GOT3 (cell line): Measurements from ENCODE around the gene ADAMTS15.

Experiments
- DNase-seq: peaks from one replicate; lab custom pipeline; 2025; ENCODE audit warnings: mixed read lengths; lab: John Stamatoyannopoulos, UW

ADAMTS15 gene

GRCh38 chr11:130478881-130479280 lies 30.4 kb downstream of the ADAMTS15 start:
- DNase-seq, result no peak

- no peak for DNase-seq
Observed at GRCh38 chr11:130480186-130480585, 31.7 kb downstream of the ADAMTS15 start.

- no peak for DNase-seq
Observed at GRCh38 chr11:130480711-130481140, 32.3 kb downstream of the ADAMTS15 start.

- DNase-seq, result no peak
Observed at GRCh38 chr11:130483124-130483523, 34.7 kb downstream of the ADAMTS15 start.

GRCh38 chr11:130485983-130486382 lies 37.5 kb downstream of the ADAMTS15 start:
- no peak for DNase-seq

GRCh38 chr11:130486391-130486836 lies 38.0 kb downstream of the ADAMTS15 start:
- DNase-seq, result no peak

- no peak for DNase-seq
Observed at GRCh38 chr11:130486987-130487923, 38.8 kb downstream of the ADAMTS15 start.

GRCh38 chr11:130487924-130488815 lies 39.7 kb downstream of the ADAMTS15 start:
- no peak for DNase-seq

- no peak for DNase-seq
Observed at GRCh38 chr11:130488848-130489584, 40.6 kb downstream of the ADAMTS15 start.

- DNase-seq, result no peak
Observed at GRCh38 chr11:130489716-130490115, 41.3 kb downstream of the ADAMTS15 start.

GRCh38 chr11:130490682-130491449 lies 42.4 kb downstream of the ADAMTS15 start:
- DNase-seq, result no peak

GRCh38 chr11:130498181-130498580 lies 49.7 kb downstream of the ADAMTS15 start:
- DNase-seq, result no peak

- no peak for DNase-seq
Observed at GRCh38 chr11:130499828-130500227, 51.4 kb downstream of the ADAMTS15 start.

- DNase-seq, result no peak
Observed at GRCh38 chr11:130504317-130504716, 55.9 kb downstream of the ADAMTS15 start.

- no peak for DNase-seq
Observed at GRCh38 chr11:130508913-130509312, 60.5 kb downstream of the ADAMTS15 start.

GRCh38 chr11:130509942-130510341 lies 61.5 kb downstream of the ADAMTS15 start:
- no peak for DNase-seq

GRCh38 chr11:130510407-130511006 lies 62.1 kb downstream of the ADAMTS15 start:
- DNase-seq, result no peak

- no peak for DNase-seq
Observed at GRCh38 chr11:130511765-130512164, 63.3 kb downstream of the ADAMTS15 start.

GRCh38 chr11:130512662-130513061 lies 64.2 kb downstream of the ADAMTS15 start:
- DNase-seq, result no peak

GRCh38 chr11:130513132-130513531 lies 64.7 kb downstream of the ADAMTS15 start:
- no peak for DNase-seq

- DNase-seq, result no peak
Observed at GRCh38 chr11:130514316-130514715, 65.9 kb downstream of the ADAMTS15 start.
